WTC11 (cell line): Measurements from ENCODE around the gene OSBPL9. TPM values are rescaled to one million over a fixed set of nuclear protein-coding genes. Genes with fewer than 3 reads are reported as not detected.

Source experiments
- ATAC-seq: fragments of 200-7000 bp; cut with Tn5 transposase; 2 replicates; pipeline ENCODE4 v1.10.0; 2021; ENCODE audit warnings: mild to moderate bottlenecking, moderate library complexity
- CTCF ChIA-PET: fragments of 300-600 bp; sonication (Branson Sonifier 250); formaldehyde crosslinking; loops from one replicate; lab custom pipeline; 2021; ENCODE audit warnings: antibody characterized with exemption; lab: Charles Lee
- POLR2A ChIA-PET: fragments of 350-600 bp; sonication (Branson Sonifier 250); formaldehyde crosslinking; loops from one replicate; lab custom pipeline; 2021; ENCODE audit warnings: antibody characterized with exemption; lab: Charles Lee
- DNase-seq: peaks from one replicate; pipeline ENCODE4 v3.0.0; 2021; ENCODE audit warnings: low spot score
- H3K27ac Mint-ChIP-seq: 2 replicates; pipeline ENCODE4 v1.8.0; 2021; ENCODE audit warnings: mixed read lengths
- H3K27me3 Mint-ChIP-seq: 2 replicates; pipeline ENCODE4 v1.8.0; 2021; ENCODE audit warnings: low read depth, mild to moderate bottlenecking, moderate library complexity, mixed read lengths
- H3K36me3 Mint-ChIP-seq: 2 replicates; pipeline ENCODE4 v1.8.0; 2021; ENCODE audit warnings: mixed read lengths
- H3K4me1 Mint-ChIP-seq: 2 replicates; pipeline ENCODE4 v1.8.0; 2022; ENCODE audit warnings: mixed read lengths
- H3K4me3 Mint-ChIP-seq: 2 replicates; pipeline ENCODE4 v1.8.0; 2021; ENCODE audit warnings: mild to moderate bottlenecking, moderate library complexity, mixed read lengths
- H3K9me3 Mint-ChIP-seq: 2 replicates; pipeline ENCODE4 v1.8.0; 2021; ENCODE audit warnings: mixed read lengths
- ARID4B ChIP-seq: sonication (generic); formaldehyde crosslinking; IDR thresholded peaks from 2 replicates; pipeline ENCODE4 v1.8.0; 2023; ENCODE audit warnings: missing genetic modification reagents, mild to moderate bottlenecking, borderline replicate concordance
- ATF2 ChIP-seq: sonication (generic); formaldehyde crosslinking; IDR thresholded peaks from 2 replicates; pipeline ENCODE4 v1.8.1; 2022; ENCODE audit warnings: low read depth, missing genetic modification reagents, borderline replicate concordance
- CREM ChIP-seq: sonication (generic); formaldehyde crosslinking; IDR thresholded peaks from 2 replicates; pipeline ENCODE4 v1.8.1; 2022; ENCODE audit warnings: mild to moderate bottlenecking, missing genetic modification reagents, moderate library complexity
- CTCF ChIP-seq: fragments of 200-600 bp; IDR thresholded peaks from 2 replicates; pipeline ENCODE4 v1.8.0; 2022; ENCODE audit warnings: antibody characterized with exemption
- ELF4 ChIP-seq: sonication (generic); formaldehyde crosslinking; IDR thresholded peaks from 2 replicates; pipeline ENCODE4 v1.8.1; 2022; ENCODE audit warnings: low read depth, mild to moderate bottlenecking, moderate library complexity, missing genetic modification reagents
- FOXK1 ChIP-seq: sonication (generic); formaldehyde crosslinking; IDR thresholded peaks from 2 replicates; pipeline ENCODE4 v1.8.0; 2022; ENCODE audit warnings: mild to moderate bottlenecking, moderate library complexity, missing genetic modification reagents
- JUN ChIP-seq: sonication (generic); formaldehyde crosslinking; IDR thresholded peaks from 2 replicates; pipeline ENCODE4 v1.8.0; 2023; ENCODE audit warnings: mild to moderate bottlenecking, missing genetic modification reagents
- NFATC4 ChIP-seq: fragments of 250-450 bp; sonication (Bioruptor Pico); IDR thresholded peaks from 2 replicates; pipeline ENCODE4 v1.9.0; 2021; ENCODE audit warnings: mild to moderate bottlenecking
- NR1H2 ChIP-seq: sonication (generic); formaldehyde crosslinking; IDR thresholded peaks from 2 replicates; pipeline ENCODE4 v1.9.0; 2021; ENCODE audit warnings: mild to moderate bottlenecking, moderate library complexity, missing genetic modification reagents
- OVOL2 ChIP-seq: fragments of 250-450 bp; sonication (Bioruptor Pico); IDR thresholded peaks from 2 replicates; pipeline ENCODE4 v1.9.0; 2021; ENCODE audit warnings: mild to moderate bottlenecking, borderline replicate concordance
- PREB ChIP-seq: sonication (generic); formaldehyde crosslinking; IDR thresholded peaks from 2 replicates; pipeline ENCODE4 v1.8.1; 2022; ENCODE audit warnings: mild to moderate bottlenecking, missing genetic modification reagents, moderate library complexity, borderline replicate concordance
- SMAD3 ChIP-seq: sonication (generic); formaldehyde crosslinking; IDR thresholded peaks from 2 replicates; pipeline ENCODE4 v1.8.0; 2022; ENCODE audit warnings: missing genetic modification reagents, mild to moderate bottlenecking, borderline replicate concordance
- SP1 ChIP-seq: sonication (generic); formaldehyde crosslinking; conservative IDR thresholded peaks from 2 replicates; pipeline ENCODE4 v1.8.1; 2022; ENCODE audit warnings: missing genetic modification reagents
- TCF7 ChIP-seq: sonication (generic); formaldehyde crosslinking; IDR thresholded peaks from 2 replicates; pipeline ENCODE4 v1.8.0; 2022; ENCODE audit warnings: mild to moderate bottlenecking, low read depth, missing genetic modification reagents, moderate library complexity
- TEAD1 ChIP-seq: sonication (generic); formaldehyde crosslinking; IDR thresholded peaks from 2 replicates; pipeline ENCODE4 v1.8.0; 2022; ENCODE audit warnings: mild to moderate bottlenecking, missing genetic modification reagents
- USF2 ChIP-seq: sonication (generic); formaldehyde crosslinking; IDR thresholded peaks from 2 replicates; pipeline ENCODE4 v1.8.1; 2023; ENCODE audit warnings: mild to moderate bottlenecking, missing genetic modification reagents, moderate library complexity
- ZBTB21 ChIP-seq: sonication (generic); formaldehyde crosslinking; IDR thresholded peaks from 2 replicates; pipeline ENCODE4 v1.8.1; 2023; ENCODE audit warnings: mild to moderate bottlenecking, missing genetic modification reagents, borderline replicate concordance
- ZNF423 ChIP-seq: fragments of 250-450 bp; sonication (Bioruptor Pico); IDR thresholded peaks from 2 replicates; pipeline ENCODE4 v2.1.2; 2022; ENCODE audit warnings: mild to moderate bottlenecking, moderate library complexity
- ZNF425 ChIP-seq: fragments of 250-450 bp; sonication (Bioruptor Pico); conservative IDR thresholded peaks from 2 replicates; pipeline ENCODE4 v1.9.0; 2021; ENCODE audit warnings: mild to moderate bottlenecking
- total RNA-seq: library from RNA; stranded (reverse); gene quantifications from 3 replicates; pipeline ENCODE4 v1.2.3, GENCODE V29; 2021

Gene OSBPL9
- total RNA-seq, 1 experiment from 2014 or later, result 55.6 TPM

GRCh38 chr1:51794868-51795267 lies 178.0 kb downstream of the OSBPL9 start (continued):
- TF ChIP-seq CTCF (no peak), OVOL2 (CRISPR knock-in tag) (no peak), TEAD1 (CRISPR knock-in tag) (no peak), ELF4 (no peak), CREM (CRISPR knock-in tag) (no peak)
- TF ChIP-seq, all 79 proteins: peak for 0

GRCh38 chr1:51799372-51799771 lies 182.5 kb downstream of the OSBPL9 start:
- H3K4me1 Mint-ChIP-seq, result no peaks in the 10 kb centered on the region
- POLR2A ChIA-PET, result no interaction called here
- ATAC-seq (no peak), DNase-seq (no peak)
- H3K4me3 Mint-ChIP-seq, result no peak overlapping the region
- CTCF ChIA-PET, result interaction anchor here (0.6 kb wide), 1 partner anchor 86 kb away, joined by 4 read pairs; no protein-coding TSS in a partner anchor
- H3K36me3 Mint-ChIP-seq, result peaks cover 47% of the 10 kb centered on the region
- H3K27ac Mint-ChIP-seq, result no peak overlapping the region
- TF ChIP-seq NFATC4 (CRISPR knock-in tag) (no peak), ZNF423 (CRISPR knock-in tag) (no peak), ZBTB21 (no peak), ARID4B (no peak), PREB (CRISPR knock-in tag) (no peak), ATF2 (no peak), TCF7 (CRISPR knock-in tag) (no peak), ZNF425 (CRISPR knock-in tag) (no peak), SMAD3 (CRISPR knock-in tag) (no peak), JUN (CRISPR knock-in tag) (no peak), SP1 (CRISPR knock-in tag) (no peak), USF2 (CRISPR knock-in tag) (no peak), FOXK1 (no peak), NR1H2 (CRISPR knock-in tag) (no peak)
- H3K9me3 Mint-ChIP-seq, result no peaks in the 10 kb centered on the region
- H3K27me3 Mint-ChIP-seq, result no peaks in the 10 kb centered on the region
